Hematopoietic multipotent progenitor cell treated with erythropoietin and hydrocortisone succinate and interleukin-3 and kit ligand, for 4 days (in vitro differentiated cells): ENCODE results near the gene ZCCHC14.
A peak's percentile ranks its signal among the peaks of the same experiment; 100 is the strongest.
"Not testable (repeated sequence)": the region's sequence is repeated elsewhere in the genome, so short reads cannot be mapped to it uniquely, and the experiment has no call there.

Experiments used
- DNase-seq: peaks from one replicate; pipeline ENCODE4 v3.0.0-alpha.2; 2015

The ZCCHC14 gene

GRCh38 chr16:87495578-87496446, 3.0 kb upstream of the ZCCHC14 start:
- no peak for DNase-seq

- no peak for DNase-seq
These were observed 920 bp upstream of the ZCCHC14 start for GRCh38 chr16:87493608-87494280.

DNA sequence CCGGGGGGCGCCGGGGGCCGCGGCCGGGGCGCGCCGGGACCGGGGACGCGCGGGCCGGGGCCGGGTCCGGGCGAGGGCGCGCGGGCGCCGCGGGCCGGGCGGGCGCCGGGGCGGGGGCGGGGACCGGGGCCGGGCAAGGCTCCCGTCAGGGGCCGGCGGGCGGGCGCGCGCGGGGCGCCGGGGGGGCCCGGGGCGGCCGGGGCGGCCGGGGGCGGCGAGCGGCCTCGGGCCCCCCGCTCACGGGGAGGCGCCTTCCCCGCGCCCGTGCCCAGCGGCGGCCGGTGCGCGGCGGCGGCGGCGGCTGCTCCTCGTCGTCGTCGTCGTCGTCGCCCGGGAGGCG, 563 bp downstream of the ZCCHC14 start:
- no peak for DNase-seq

- peak; percentile 44 for DNase-seq
These were observed 1.1 kb downstream of the ZCCHC14 start for GRCh38 chr16:87491522-87492290.

DNA sequence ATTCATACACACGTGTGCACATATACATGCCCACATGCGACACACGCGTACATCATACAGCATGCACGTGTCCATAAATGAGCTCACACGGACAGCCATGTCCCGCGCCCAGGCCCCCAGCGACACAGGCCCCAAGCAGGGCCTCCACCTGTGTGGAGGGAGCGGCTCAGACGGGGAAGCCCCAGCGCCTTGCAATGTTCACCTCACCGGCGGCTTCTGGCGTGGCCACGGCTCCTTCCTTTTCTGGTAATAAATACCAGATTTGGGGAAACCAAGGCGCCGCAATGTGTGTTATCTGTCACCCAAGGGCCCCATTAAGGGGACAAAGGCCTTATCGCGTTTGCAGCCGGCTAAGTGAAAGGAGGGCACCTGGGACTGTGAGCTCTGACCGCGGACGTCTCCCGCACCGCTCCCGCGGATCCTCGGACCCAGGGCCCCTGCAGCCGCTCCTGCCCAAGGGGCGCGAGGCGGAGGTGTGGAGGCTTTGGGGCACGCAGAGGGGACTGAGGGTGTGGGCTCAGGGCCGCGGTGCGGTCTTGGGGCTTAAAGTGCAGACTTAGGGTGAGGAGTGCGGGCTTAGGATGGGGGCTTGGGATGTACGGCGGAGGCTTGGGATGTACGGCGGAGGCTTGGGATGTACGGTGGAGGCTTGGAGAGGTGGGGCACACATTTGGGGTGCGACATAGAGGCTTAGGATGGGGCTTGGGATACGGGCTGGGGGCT, 1.9 kb downstream of the ZCCHC14 start:
- DNase-seq = not testable (repeated sequence)

- DNase-seq = no peak
These were observed 2.6 kb downstream of the ZCCHC14 start for GRCh38 chr16:87490096-87490798.

- DNase-seq = no peak
These were observed 3.3 kb downstream of the ZCCHC14 start for GRCh38 chr16:87489434-87490045.

- DNase-seq = not testable (repeated sequence)
These were observed 3.9 kb downstream of the ZCCHC14 start for GRCh38 chr16:87488960-87489359.

DNA sequence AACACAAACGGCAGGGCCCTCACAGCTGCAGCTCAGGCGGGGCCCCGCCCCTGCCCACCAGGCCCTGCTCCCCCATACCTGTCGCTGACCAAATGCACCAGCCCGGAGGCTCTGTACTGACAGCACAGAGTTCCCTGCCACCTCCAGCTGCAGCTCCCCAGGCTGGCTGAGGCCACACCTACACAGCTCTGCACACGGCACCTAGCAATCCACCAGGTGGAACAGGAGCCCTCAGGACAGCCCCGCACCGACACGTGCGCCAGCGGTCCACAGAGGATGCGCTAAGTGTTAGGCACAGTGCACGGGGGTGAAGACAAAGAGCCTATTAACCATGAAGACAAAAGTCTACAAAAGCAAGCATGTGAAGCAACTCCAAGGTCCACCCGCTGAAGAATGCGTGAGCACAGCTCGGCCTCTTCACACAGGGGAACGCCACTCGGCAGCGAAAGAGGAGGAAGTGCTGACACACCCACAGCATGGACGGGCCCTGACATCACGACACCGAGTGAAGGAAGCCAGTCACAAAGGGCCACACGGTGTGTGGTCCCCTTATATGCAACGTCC, 5.4 kb downstream of the ZCCHC14 start:
- DNase-seq = no peak

GRCh38 chr16:87486713-87487247, 6.0 kb downstream of the ZCCHC14 start:
- no peak for DNase-seq

- DNase-seq = no peak
These were observed 6.5 kb downstream of the ZCCHC14 start for GRCh38 chr16:87486282-87486681.

DNA sequence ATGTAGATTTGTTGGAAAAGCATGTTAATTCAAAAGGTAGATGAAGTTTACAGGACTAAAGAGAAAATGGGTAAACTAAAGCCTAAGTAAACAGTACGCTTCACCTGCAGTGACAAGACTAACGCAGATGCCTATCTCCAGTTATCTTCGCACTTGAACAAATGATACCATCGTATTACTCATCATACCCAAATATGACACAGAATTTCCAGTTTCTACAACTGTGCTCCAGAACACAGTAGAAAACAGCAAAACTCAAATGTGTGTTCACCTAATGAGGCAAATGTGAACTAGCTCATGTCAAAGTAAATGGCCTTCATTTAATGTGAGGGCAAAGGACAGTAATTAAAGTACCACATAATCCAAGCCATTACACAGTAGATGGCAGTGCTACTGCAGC, 7.0 kb downstream of the ZCCHC14 start:
- not testable (repeated sequence) for DNase-seq

DNA sequence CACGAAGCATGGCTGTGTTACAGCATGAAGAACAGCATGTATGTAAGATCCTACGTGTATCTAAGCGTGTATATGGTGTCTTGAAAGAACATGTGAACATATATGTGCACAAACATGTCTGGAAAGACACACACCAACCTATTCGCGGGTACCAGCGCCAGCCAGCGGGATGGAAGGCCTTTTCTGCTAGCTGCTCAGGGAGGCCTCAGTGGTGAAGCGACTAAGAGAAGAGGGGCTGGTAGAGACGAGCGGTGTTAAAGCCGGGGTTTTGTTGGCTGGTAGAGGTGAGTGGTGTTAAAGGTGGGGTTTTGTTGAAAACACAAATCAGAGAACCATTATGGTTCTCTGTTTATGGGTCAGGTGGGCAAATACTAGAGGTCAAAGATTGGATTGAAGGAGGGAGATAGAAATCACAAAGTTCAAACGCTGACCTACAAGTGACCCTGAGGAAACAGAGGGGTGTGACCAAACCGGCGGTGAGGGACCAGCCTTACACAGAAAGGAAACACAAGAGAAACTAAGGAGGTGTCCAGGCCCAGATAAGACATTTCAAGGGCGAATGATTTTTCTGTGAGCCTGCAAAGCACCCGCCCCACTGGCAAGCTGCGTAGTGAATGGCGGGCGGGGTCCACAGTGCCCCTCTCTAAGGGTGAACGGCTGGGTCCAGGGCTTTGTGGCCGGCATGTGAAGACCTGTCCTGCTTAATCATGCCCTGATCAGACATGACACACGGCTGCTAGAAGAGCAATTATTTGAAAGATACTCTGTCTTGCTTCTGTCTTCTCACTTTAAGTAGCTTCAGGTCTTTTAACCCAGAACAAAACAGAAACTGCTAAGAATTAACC, 8.1 kb downstream of the ZCCHC14 start:
- DNase-seq = peak; percentile 45

DNA sequence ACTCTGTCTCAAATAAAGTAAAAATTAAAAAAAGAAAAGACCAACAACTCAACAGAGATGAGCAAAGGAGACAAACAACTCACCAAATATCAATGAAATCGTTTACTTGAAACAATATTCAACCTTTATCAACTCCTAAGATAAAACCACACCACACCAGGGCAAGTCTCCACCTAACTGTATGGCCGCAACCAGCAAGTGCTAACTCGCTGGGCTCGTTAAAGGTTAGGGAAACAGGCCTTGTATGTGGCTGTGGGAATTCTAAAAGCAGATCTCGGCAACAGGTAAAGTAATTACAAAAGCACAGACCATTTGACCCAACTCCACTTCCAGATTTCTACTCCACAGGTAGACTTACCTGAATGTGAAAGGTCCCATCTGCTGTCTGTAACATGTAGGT, 9.3 kb downstream of the ZCCHC14 start:
- no peak for DNase-seq

- not testable (repeated sequence) for DNase-seq
These were observed 10.2 kb downstream of the ZCCHC14 start for GRCh38 chr16:87482670-87483069.

GRCh38 chr16:87482266-87482665, 10.6 kb downstream of the ZCCHC14 start:
- DNase-seq = no peak

- not testable (repeated sequence) for DNase-seq
These were observed 11.1 kb downstream of the ZCCHC14 start for GRCh38 chr16:87481711-87482110.

GRCh38 chr16:87477209-87477981, 15.4 kb downstream of the ZCCHC14 start:
- DNase-seq = not testable (repeated sequence)

- no peak for DNase-seq
These were observed 18.2 kb downstream of the ZCCHC14 start for GRCh38 chr16:87474566-87474996.
